Liver (tissue), 3 donors: Measurements from ENCODE around the gene ZNF618.

Source experiments
- GABPA ChIP-seq, 2 donors: IDR thresholded peaks in 1 of 2; conservative IDR thresholded peaks in 1 of 2; 2 replicates each; pipeline ENCODE4 v1.6.1; 2016; ENCODE audit warnings: antibody characterized with exemption in 2 of 2, mild to moderate bottlenecking in 1 of 2, moderate library complexity in 1 of 2
- HNF4A ChIP-seq, 2 donors: conservative IDR thresholded peaks; 2 replicates each; pipeline ENCODE4 v1.6.1; 2016; ENCODE audit warnings: antibody characterized with exemption in 2 of 2, mild to moderate bottlenecking in 2 of 2
- JUND ChIP-seq, 2 donors: IDR thresholded peaks; 2 replicates each; pipeline ENCODE4 v1.6.1; 2016; ENCODE audit warnings: antibody characterized with exemption in 2 of 2
- RAD21 ChIP-seq, 2 donors: IDR thresholded peaks; 2 replicates each; pipeline ENCODE4 v1.6.1; 2016; ENCODE audit warnings: antibody characterized with exemption in 2 of 2, mild to moderate bottlenecking in 2 of 2
- RXRA ChIP-seq, 2 donors: IDR thresholded peaks; 2 replicates each; pipeline ENCODE4 v1.6.1; 2017 to 2018; ENCODE audit warnings: antibody characterized with exemption in 2 of 2, mild to moderate bottlenecking in 1 of 2
- SP1 ChIP-seq: IDR thresholded peaks from 2 replicates; pipeline ENCODE4 v1.6.1; 2018; ENCODE audit warnings: antibody characterized with exemption, mild to moderate bottlenecking
- TAF1 ChIP-seq: conservative IDR thresholded peaks from 2 replicates; pipeline ENCODE4 v1.6.1; 2016; ENCODE audit warnings: antibody characterized with exemption, mild to moderate bottlenecking
- YY1 ChIP-seq: IDR thresholded peaks from 2 replicates; pipeline ENCODE4 v1.6.1; 2016; ENCODE audit warnings: antibody characterized with exemption, mild to moderate bottlenecking
- TF ChIP-seq, protein P1 (sequence below): fragments of 150-350 bp; IDR thresholded peaks from 2 replicates; pipeline ENCODE4 v1.5.1; 2017; ENCODE audit warnings: improper control_type of control experiment, low read depth, low read length; ENCODE audit not compliant: missing input control
- TF ChIP-seq, protein P2 (sequence below): IDR thresholded peaks from 2 replicates; pipeline ENCODE4 v1.6.1; 2016; ENCODE audit warnings: antibody characterized with exemption
- TF ChIP-seq, protein P3 (sequence below): IDR thresholded peaks from 2 replicates; pipeline ENCODE4 v1.6.1; 2016; ENCODE audit warnings: antibody characterized with exemption, mild to moderate bottlenecking
- TF ChIP-seq, protein P4 (sequence below): IDR thresholded peaks from 2 replicates; pipeline ENCODE4 v1.6.1; 2016; ENCODE audit warnings: antibody characterized with exemption
- TF ChIP-seq, protein P5 (sequence below): IDR thresholded peaks from 2 replicates; pipeline ENCODE4 v1.6.1; 2016; ENCODE audit warnings: antibody characterized with exemption
- donor health status: healthy.
- donor health status: healthy.

DNA sequence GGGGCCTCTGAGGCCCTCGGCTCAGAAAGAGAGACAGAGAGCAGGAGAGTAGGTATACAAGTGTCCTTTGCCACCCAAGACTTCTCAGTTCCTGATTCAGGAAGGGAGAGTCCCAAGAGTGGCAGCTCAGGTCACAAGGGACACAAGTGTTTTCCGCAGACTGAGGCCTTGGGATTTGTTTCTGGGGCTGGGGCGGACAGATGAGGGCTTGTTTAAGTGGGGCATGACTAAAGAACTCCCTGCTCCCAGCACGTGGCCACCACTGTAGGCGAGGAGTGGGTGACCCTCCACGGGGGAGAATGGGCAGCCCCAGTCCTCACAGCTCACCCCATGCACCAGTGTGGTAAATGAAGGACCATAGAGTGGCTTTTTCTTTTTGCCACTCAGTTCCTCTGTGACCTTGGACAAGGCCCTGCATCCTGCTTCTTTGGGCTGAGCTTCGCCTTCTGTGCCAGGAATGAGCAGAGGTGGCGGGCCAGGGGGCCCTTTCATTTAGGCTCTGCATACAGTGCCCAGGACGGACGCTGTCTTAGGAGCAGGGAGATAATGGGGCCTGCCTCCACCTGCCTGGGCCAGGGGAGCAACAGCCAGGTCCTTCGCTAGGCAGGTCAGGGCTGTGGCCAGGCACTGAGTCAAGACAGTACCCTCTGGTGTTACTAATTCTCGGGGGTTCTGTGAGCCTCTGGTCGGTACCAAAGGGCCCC is 151.2 kb downstream of the ZNF618 start:
- TF ChIP-seq, protein P1, sequence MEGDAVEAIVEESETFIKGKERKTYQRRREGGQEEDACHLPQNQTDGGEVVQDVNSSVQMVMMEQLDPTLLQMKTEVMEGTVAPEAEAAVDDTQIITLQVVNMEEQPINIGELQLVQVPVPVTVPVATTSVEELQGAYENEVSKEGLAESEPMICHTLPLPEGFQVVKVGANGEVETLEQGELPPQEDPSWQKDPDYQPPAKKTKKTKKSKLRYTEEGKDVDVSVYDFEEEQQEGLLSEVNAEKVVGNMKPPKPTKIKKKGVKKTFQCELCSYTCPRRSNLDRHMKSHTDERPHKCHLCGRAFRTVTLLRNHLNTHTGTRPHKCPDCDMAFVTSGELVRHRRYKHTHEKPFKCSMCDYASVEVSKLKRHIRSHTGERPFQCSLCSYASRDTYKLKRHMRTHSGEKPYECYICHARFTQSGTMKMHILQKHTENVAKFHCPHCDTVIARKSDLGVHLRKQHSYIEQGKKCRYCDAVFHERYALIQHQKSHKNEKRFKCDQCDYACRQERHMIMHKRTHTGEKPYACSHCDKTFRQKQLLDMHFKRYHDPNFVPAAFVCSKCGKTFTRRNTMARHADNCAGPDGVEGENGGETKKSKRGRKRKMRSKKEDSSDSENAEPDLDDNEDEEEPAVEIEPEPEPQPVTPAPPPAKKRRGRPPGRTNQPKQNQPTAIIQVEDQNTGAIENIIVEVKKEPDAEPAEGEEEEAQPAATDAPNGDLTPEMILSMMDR, result no peak
- TF ChIP-seq GABPA (IDR thresholded peaks at IDR 0.05 in 1 of 2, conservative IDR thresholded peaks at IDR 0.05 in 1 of 2) (no peak), TAF1 (no peak), SP1 (no peak), RAD21 (IDR thresholded peaks at IDR 0.05) (no peak), JUND (IDR thresholded peaks at IDR 0.05) (no peak), YY1 (no peak), HNF4A (conservative IDR thresholded peaks at IDR 0.05) (no peak), RXRA (IDR thresholded peaks at IDR 0.05) (no peak)
- TF ChIP-seq, protein P2, sequence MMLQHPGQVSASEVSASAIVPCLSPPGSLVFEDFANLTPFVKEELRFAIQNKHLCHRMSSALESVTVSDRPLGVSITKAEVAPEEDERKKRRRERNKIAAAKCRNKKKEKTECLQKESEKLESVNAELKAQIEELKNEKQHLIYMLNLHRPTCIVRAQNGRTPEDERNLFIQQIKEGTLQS, result no peak
- TF ChIP-seq, protein P3, sequence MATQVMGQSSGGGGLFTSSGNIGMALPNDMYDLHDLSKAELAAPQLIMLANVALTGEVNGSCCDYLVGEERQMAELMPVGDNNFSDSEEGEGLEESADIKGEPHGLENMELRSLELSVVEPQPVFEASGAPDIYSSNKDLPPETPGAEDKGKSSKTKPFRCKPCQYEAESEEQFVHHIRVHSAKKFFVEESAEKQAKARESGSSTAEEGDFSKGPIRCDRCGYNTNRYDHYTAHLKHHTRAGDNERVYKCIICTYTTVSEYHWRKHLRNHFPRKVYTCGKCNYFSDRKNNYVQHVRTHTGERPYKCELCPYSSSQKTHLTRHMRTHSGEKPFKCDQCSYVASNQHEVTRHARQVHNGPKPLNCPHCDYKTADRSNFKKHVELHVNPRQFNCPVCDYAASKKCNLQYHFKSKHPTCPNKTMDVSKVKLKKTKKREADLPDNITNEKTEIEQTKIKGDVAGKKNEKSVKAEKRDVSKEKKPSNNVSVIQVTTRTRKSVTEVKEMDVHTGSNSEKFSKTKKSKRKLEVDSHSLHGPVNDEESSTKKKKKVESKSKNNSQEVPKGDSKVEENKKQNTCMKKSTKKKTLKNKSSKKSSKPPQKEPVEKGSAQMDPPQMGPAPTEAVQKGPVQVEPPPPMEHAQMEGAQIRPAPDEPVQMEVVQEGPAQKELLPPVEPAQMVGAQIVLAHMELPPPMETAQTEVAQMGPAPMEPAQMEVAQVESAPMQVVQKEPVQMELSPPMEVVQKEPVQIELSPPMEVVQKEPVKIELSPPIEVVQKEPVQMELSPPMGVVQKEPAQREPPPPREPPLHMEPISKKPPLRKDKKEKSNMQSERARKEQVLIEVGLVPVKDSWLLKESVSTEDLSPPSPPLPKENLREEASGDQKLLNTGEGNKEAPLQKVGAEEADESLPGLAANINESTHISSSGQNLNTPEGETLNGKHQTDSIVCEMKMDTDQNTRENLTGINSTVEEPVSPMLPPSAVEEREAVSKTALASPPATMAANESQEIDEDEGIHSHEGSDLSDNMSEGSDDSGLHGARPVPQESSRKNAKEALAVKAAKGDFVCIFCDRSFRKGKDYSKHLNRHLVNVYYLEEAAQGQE, result no peak
- TF ChIP-seq, protein P4, sequence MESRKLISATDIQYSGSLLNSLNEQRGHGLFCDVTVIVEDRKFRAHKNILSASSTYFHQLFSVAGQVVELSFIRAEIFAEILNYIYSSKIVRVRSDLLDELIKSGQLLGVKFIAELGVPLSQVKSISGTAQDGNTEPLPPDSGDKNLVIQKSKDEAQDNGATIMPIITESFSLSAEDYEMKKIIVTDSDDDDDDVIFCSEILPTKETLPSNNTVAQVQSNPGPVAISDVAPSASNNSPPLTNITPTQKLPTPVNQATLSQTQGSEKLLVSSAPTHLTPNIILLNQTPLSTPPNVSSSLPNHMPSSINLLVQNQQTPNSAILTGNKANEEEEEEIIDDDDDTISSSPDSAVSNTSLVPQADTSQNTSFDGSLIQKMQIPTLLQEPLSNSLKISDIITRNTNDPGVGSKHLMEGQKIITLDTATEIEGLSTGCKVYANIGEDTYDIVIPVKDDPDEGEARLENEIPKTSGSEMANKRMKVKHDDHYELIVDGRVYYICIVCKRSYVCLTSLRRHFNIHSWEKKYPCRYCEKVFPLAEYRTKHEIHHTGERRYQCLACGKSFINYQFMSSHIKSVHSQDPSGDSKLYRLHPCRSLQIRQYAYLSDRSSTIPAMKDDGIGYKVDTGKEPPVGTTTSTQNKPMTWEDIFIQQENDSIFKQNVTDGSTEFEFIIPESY, result no peak
- TF ChIP-seq, protein P5, sequence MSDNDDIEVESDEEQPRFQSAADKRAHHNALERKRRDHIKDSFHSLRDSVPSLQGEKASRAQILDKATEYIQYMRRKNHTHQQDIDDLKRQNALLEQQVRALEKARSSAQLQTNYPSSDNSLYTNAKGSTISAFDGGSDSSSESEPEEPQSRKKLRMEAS, result no peak
